HG03565 (cell line): Measurements from ENCODE around the gene STK36.
A peak's percentile ranks its signal among the peaks of the same experiment; 100 is the strongest.
"Not testable (repeated sequence)": the region's sequence is repeated elsewhere in the genome, so short reads cannot be mapped to it uniquely, and the experiment has no call there.

Source experiments
- ATAC-seq: cut with Tn5 transposase; IDR thresholded peaks from one replicate; pipeline ENCODE4 v1.9.1; 2021; ENCODE audit warnings: mild to moderate bottlenecking, moderate library complexity; ENCODE audit not compliant: unreplicated experiment

Gene STK36

GRCh38 chr2:218662827-218663226 is 9.1 kb upstream of the STK36 start:
- ATAC-seq = no peak

DNA sequence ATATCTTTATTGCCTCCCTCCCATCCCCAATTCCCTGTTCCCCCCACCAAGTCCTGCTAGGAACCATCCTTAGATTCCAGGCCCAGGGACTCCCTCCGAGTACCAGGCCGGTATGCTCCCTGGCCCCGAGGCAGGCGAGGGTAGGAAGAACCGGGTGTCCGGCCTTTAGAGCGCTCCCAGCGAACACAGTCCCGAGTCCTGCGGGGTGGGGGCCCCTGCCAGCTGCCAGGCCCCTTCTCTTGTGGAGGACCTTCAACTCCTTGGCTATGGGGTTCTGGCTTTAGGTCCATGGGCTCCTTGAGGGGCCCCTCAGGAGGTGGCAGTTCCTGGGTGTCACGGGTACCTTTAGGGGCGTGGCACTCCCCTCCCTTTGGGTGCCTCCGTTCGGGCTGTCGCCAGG is 8.0 kb upstream of the STK36 start:
- ATAC-seq = no peak

DNA sequence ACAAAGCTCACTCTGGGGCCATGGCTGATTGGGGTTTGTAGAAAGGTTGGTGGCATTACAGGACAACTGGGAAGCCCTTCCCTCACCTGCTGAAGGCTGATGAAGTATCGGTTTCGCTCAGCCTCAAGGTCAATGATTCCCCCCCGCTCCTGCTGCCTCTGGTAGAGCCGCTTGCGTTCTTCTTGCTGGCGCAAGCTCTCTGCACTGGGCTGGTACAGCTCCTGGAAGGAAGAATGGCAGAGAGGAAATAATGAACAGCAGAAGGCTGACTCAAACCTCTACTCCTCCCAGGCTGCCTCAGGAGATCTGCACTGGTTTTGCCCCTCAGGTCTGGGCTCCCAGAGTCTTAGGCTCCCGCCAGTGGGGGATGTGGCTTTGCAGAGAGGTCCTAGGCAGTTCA is 7.2 kb upstream of the STK36 start:
- no peak for ATAC-seq

DNA sequence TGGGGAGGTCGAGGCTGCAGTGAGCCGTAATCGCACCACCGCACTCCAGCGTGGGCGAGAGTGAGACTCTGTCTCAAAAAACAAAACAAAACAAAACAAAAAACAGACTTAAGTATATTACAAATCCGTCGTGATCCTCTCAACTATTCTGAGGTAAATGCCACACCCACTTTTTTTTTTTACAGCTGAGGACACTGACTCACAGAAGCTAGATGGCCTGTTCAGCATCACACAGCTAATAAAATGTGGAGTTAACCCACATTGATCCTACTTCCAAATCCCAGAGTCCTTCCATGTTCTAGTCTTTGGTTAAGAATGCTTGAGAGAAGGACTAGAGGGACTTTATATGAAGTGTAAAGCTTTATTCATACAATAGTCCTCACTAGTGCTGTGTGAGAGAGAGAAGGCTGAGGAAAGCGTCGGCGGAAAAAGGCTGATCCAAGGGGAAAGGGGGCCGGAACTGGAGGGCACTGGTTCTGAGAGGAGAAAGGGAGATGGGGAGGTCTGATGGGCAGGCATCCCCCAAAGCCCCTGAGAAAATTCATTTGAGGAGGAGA is 711 bp upstream of the STK36 start:
- no peak for ATAC-seq

GRCh38 chr2:218679119-218679518 is 7.2 kb downstream of the STK36 start:
- ATAC-seq = no peak

DNA sequence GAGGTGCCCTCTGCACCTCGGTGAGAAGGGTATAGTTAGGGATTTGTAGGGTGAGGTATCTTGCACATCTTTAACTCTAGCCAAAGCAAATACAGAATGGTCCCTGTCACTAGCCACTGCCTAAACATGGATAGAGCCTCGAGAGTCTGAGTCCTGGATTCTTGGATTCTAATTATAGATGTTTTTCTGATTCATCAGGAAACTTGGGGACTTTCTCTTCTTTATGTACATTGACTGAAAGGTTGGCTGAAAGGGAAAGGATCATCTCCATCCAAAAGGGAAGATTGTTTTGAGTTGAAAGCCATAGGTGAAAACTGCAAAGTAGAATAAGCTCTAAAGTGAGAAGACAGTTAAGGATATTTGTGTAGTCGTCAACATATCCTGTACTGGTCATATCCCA is 8.2 kb downstream of the STK36 start:
- no peak for ATAC-seq

GRCh38 chr2:218687400-218688060 is 15.6 kb downstream of the STK36 start:
- ATAC-seq = not testable (repeated sequence)

DNA sequence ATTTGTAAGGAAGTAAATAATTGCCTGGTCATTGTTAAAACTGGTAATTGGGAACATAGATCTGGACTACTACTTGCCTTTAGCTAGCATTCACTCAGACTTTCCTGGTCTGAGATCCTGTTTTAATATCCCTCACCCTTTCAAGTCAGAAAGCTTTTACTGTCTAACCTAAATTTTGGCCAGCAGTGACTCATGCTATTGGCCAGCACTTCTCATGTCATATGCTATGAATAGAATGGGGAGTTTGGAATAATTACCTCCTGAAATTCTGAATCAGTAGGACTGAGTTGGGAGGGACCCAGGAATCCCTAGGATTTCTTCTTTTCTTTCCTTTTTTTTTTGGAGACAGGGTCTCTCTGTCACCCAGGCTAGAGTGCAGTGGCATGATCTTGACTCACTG is 19.3 kb downstream of the STK36 start:
- ATAC-seq = no peak

GRCh38 chr2:218694405-218695145 is 22.7 kb downstream of the STK36 start:
- ATAC-seq = no peak

DNA sequence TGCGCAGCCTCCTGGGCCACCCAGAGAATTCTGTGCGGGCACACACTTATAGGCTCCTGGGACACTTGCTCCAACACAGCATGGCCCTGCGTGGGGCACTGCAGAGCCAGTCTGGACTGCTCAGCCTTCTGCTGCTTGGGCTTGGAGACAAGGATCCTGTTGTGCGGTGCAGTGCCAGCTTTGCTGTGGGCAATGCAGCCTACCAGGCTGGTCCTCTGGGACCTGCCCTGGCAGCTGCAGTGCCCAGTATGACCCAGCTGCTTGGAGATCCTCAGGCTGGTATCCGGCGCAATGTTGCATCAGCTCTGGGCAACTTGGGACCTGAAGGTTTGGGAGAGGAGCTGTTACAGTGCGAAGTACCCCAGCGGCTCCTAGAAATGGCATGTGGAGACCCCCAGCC is 27.0 kb downstream of the STK36 start:
- no peak for ATAC-seq

- no peak for ATAC-seq
Measured at GRCh38 chr2:218701806-218702205, 29.9 kb downstream of the STK36 start.

DNA sequence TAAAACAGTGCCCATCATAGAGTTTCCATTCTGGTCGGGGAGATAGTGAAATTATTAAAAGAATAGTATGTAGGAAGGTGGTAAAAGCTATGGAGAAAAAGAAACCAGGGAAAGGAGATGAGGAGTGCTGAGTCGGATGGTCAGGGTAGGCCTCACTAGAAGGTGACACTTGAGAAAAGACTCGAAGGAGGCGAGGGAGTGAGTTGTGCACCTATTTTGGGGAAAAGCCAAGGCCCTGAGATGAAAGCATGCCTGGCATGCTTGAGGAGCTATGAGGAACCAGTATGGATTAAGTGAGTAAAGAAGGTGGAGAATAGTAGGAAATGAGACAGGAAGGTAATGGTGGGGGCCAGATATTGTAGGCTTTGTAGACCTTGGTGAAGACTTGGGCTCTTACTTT is 31.5 kb downstream of the STK36 start:
- ATAC-seq = no peak

GRCh38 chr2:218708086-218708485 is 36.2 kb downstream of the STK36 start:
- ATAC-seq = peak; percentile 41

GRCh38 chr2:218709908-218710307 is 38.0 kb downstream of the STK36 start:
- no peak for ATAC-seq

DNA sequence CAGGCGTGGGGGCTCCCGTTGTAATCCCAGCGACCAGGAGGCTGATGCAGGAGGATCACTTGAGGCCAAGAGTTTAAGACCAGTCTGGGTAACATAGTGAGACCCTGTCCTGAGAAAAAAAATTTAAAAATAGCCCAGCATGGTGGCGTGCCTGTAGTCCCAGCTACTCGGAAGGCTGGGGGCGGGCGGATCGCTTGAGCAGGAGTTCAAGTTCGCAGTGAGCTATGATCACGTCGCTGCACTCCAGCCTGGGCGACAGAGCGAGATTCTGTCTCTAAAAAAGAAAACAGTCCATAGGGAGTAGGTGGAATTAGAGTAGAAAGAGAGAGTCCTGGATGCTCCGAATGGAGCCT is 38.4 kb downstream of the STK36 start:
- no peak for ATAC-seq

GRCh38 chr2:218710687-218711549 is 39.0 kb downstream of the STK36 start, which contains the start of gene TTLL4:
Gene TTLL4, plus strand, starts transcription at chr2:218710835. Its CDS starts 26,842 bp downstream, at chr2:218737677.
- ATAC-seq = peak; percentile 77

DNA sequence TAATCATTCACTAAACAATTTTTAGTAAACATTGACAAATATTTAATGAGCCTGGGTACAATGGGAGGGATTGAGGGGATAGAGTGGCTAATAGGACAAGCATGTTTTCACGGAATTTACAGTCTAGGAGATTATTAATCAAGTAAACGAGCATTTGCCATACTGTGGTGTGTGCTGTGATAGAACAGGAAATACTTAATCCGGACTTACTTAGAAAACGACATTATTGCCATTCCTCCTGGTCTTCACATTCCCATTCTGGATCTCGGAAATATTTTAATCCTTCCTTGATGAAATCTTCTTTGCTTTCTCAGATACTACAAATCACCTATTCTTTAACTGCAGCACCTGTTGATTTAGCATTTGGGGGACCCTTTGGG is 39.7 kb downstream of the STK36 start:
- no peak for ATAC-seq

GRCh38 chr2:218713922-218714321 is 42.0 kb downstream of the STK36 start:
- no peak for ATAC-seq

DNA sequence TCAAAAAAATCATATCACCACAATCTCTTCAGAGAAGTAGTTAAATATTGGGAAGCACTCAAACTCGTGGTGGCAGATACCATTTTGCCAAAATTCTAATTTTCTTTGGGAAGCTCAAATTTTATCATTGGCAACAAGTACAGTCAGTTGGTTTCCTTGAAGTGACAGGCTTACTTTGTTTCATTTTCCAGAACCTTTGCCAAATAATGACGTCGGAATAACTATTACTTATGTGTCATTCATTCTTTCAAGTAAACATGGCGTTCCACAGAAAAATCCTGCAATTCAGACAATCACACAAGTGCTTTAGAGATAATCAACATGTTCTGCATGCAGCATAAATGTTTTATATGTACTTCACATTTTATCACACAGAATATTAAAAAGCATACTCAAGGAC is 44.2 kb downstream of the STK36 start:
- ATAC-seq = no peak

DNA sequence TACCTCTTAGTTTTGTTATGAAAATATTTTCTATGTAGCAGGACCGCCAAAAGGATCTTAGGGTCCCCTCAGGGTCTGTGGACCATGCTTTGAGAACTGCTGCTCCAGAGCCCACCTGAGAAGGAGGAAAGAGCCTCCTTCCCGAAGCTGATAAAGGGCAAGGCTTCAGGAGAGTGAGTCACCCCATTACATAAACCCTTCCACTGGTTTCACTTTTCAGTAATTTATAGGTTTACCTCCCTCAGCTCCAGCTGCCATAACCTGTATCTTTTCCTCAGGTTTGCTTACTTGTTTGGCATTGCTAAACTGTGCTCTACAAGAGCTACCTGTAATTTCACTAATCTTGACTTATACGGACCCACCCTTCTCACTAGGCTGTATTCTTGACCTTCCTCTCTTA is 45.4 kb downstream of the STK36 start:
- ATAC-seq = no peak

DNA sequence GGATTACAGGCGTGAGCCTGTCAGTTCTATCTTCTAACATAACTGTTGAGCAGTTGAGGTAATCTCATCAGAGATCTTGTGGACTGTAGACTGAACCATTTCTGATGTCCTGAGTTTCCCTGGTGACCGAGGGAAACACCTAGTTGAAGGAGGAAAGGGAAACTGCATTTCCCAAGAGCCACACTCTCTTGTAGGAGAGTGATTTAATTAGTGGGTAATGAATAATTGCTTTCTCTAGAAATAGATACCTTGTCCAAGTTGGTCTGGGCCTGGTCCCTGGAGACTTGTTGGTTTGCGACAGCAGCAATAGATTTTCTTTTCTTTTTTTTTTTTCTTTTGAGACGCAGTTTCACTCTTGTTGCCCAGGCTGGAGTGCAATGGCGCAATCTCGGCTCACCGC is 46.2 kb downstream of the STK36 start:
- ATAC-seq = no peak
